KMS-11 (cell line): ENCODE data around the gene UBE2D2.

Source experiments
- H2AFZ ChIP-seq: fragments of 200-600 bp; sonication (generic); 2 replicates; pipeline ENCODE4 v1.6.1; 2016; ENCODE audit warnings: antibody characterized with exemption, mixed run types, low read depth
- H3K27ac ChIP-seq: fragments of 200-600 bp; sonication (generic); 2 replicates; pipeline ENCODE4 v1.6.1; 2016; ENCODE audit warnings: mild to moderate bottlenecking, mixed run types
- H3K27me3 ChIP-seq: fragments of 200-600 bp; sonication (generic); 2 replicates; pipeline ENCODE4 v1.6.1; 2017; ENCODE audit warnings: mild to moderate bottlenecking, low read depth, mixed run types, moderate library complexity; ENCODE audit not compliant: insufficient read depth
- H3K36me3 ChIP-seq: fragments of 200-600 bp; sonication (generic); 2 replicates; pipeline ENCODE4 v1.6.1; 2017; ENCODE audit warnings: mild to moderate bottlenecking, mixed run types; ENCODE audit not compliant: insufficient read depth
- H3K4me1 ChIP-seq: fragments of 200-600 bp; sonication (generic); 2 replicates; pipeline ENCODE4 v1.6.1; 2016; ENCODE audit warnings: mild to moderate bottlenecking, low read depth, mixed run types; ENCODE audit not compliant: poor library complexity, severe bottlenecking
- H3K4me2 ChIP-seq: fragments of 200-600 bp; sonication (generic); 2 replicates; pipeline ENCODE4 v1.7.0; 2016; ENCODE audit warnings: mild to moderate bottlenecking, mixed run types
- H3K4me3 ChIP-seq: fragments of 200-600 bp; sonication (generic); IDR thresholded peaks from 2 replicates; pipeline ENCODE4 v1.6.1; 2017; ENCODE audit warnings: low read depth, low read length, mixed read lengths; ENCODE audit not compliant: insufficient read depth
- H3K79me2 ChIP-seq: fragments of 200-600 bp; sonication (generic); 2 replicates; pipeline ENCODE4 v1.6.1; 2016; ENCODE audit warnings: low read depth, mixed run types; ENCODE audit not compliant: insufficient read depth
- H3K9ac ChIP-seq: fragments of 200-600 bp; sonication (generic); 2 replicates; pipeline ENCODE4 v1.6.1; 2016; ENCODE audit warnings: mild to moderate bottlenecking, mixed run types
- H4K20me1 ChIP-seq: fragments of 200-600 bp; sonication (generic); 2 replicates; pipeline ENCODE4 v1.6.1; 2016; ENCODE audit warnings: mild to moderate bottlenecking, mixed run types; ENCODE audit not compliant: insufficient read depth
- CTCF ChIP-seq: fragments of 200-600 bp; sonication (generic); conservative IDR thresholded peaks from 2 replicates; pipeline ENCODE4 v1.6.1; 2017; ENCODE audit warnings: low read depth, mild to moderate bottlenecking, antibody characterized with exemption, low read length, moderate library complexity, mixed read lengths

Gene UBE2D2

GRCh38 chr5:139644001-139644456 is 82.9 kb downstream of the UBE2D2 start:
- Histone ChIP-seq H3K4me1 (peaks cover 40% of the 10 kb centered on the region), H3K36me3 (no peaks in the 10 kb centered on the region), H3K4me2 (no peak overlapping the region), H3K79me2 (peaks cover 4% of the 10 kb centered on the region; the same call in 1 of the 2 replicates), H3K9ac (no peak overlapping the region), H4K20me1 (no peaks in the 10 kb centered on the region), H3K27me3 (no peaks in the 10 kb centered on the region), H3K27ac (no peak overlapping the region), H3K4me3 (no peak overlapping the region), H2AFZ (no peak overlapping the region)
- TF ChIP-seq CTCF, result no peak

DNA sequence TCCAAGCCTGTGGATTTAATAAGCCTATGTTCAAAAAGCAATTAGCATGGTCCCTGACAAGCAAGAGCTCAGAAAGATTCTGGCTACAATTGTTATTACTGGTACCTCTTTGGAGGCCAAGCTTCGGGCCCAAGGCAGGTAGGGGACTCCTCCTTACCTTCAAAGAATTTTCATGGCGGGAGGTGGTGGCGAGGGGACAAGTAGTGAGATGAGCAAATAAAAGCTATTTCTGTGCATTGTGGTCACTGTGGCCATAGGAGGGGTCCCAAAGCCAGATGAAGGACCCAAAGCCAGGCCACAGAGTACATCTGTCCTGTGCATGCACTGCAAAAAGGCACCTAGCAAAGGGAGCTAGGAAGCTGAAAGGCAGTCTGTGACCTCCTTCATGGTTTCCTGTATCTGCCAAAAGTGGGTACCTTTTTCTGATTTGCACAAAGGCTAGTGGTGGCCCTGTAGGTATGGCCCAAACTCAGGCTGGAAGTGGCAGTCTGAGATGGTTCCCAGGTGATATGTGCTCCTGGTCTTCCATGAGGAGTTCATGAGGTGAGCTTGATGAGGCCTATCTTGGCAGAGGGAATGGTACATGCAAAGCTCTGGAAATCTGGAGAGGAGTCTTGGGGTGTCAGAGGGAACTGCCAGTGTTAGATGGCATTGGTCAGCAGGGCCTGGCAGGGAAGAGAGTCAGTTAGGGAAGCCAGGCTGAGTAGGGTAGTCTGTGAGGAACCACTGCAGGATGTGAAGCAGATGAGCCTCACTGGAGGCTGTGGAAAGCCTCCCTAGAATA is 83.7 kb downstream of the UBE2D2 start:
- TF ChIP-seq CTCF, result no peak
- Histone ChIP-seq H2AFZ (no peak overlapping the region), H3K27ac (no peak overlapping the region), H3K36me3 (no peaks in the 10 kb centered on the region), H3K4me1 (peaks cover 32% of the 10 kb centered on the region), H3K27me3 (no peaks in the 10 kb centered on the region), H4K20me1 (no peaks in the 10 kb centered on the region), H3K4me2 (no peak overlapping the region), H3K4me3 (no peak overlapping the region), H3K9ac (no peak overlapping the region), H3K79me2 (peaks cover 13% of the 10 kb centered on the region)

DNA sequence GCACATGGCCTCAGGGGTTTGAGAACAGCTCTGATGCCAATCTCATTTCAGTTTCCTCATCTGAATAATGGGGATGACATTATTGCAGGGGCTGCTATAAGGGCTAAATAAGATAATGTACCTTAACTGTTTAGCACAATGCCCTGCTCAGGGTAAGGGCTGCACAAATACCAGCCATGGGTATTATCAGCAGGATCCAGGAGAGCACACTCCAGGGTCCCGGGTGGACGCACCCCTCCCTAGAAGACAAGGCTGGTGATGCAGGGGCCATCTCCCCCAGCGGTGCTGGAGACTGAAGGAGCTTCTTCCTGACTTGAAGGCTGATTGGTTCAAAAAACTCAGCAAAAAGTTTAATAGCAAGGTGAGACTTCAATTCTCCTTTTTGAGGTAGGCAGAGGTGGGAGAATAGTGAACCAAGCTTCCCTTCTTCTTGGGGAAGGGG is 84.3 kb downstream of the UBE2D2 start:
- TF ChIP-seq CTCF, result no peak
- Histone ChIP-seq H3K79me2 (peaks cover 19% of the 10 kb centered on the region), H3K4me1 (peaks cover 30% of the 10 kb centered on the region), H3K4me2 (no peak overlapping the region), H3K27me3 (no peaks in the 10 kb centered on the region), H3K27ac (no peak overlapping the region), H4K20me1 (no peaks in the 10 kb centered on the region), H3K4me3 (no peak overlapping the region), H3K9ac (no peak overlapping the region), H3K36me3 (no peaks in the 10 kb centered on the region), H2AFZ (no peak overlapping the region)

DNA sequence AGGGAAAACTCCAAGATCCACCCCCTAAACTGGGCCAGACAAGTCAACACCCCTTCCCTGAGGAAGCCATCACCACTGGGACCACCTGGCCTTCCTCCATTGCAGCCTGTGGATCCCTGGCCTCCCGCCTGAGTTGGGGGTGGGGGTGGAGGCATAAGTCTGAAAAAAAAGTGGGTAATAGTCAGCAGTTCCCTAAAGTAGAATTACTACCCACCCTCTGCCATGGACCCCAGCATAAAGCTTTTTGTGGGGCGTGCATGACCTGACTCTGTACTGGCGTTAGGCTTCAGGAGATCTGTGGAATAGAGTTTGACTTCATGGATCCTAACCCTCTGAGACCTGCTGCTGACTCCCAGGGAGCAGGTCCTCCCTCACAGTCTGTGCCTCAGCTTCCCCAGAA is 85.0 kb downstream of the UBE2D2 start:
- H3K4me2 ChIP-seq, result no peak overlapping the region
- TF ChIP-seq CTCF, result no peak

More for the DNA sequence above, 85.0 kb downstream of the UBE2D2 start:
- Histone ChIP-seq H3K9ac (no peak overlapping the region), H3K27me3 (no peaks in the 10 kb centered on the region), H4K20me1 (no peaks in the 10 kb centered on the region), H3K4me1 (peaks cover 35% of the 10 kb centered on the region), H3K79me2 (peaks cover 25% of the 10 kb centered on the region), H3K27ac (no peak overlapping the region), H2AFZ (no peak overlapping the region), H3K36me3 (no peaks in the 10 kb centered on the region), H3K4me3 (no peak overlapping the region)
